CMK (cell line): ENCODE measurements around the gene SMG1.
"Not testable (repeated sequence)": the region's sequence is repeated elsewhere in the genome, so short reads cannot be mapped to it uniquely, and the experiment has no call there.

Experiments used
- DNase-seq: peaks from one replicate; pipeline ENCODE4 v3.0.0-alpha.2; 2010; ENCODE audit warnings: low read depth

SMG1 gene

GRCh38 chr16:18759598-18760520 lies 166.3 kb downstream of the SMG1 start:
- not testable (repeated sequence) for DNase-seq

GRCh38 chr16:18757960-18758660 lies 168.1 kb downstream of the SMG1 start:
- DNase-seq = not testable (repeated sequence)

- not testable (repeated sequence) for DNase-seq
These were observed 169.6 kb downstream of the SMG1 start for GRCh38 chr16:18756639-18757038.
